CD4-positive, alpha-beta T cell (primary cell): ENCODE results near the gene IL37. TPM values are rescaled to one million over a fixed set of nuclear protein-coding genes. Genes with fewer than 3 reads are reported as not detected.

Experiments
- ATAC-seq: fragments of 200-7000 bp; cut with Tn5 transposase; one replicate; pipeline ENCODE4 v1.10.0; 2022; ENCODE audit warnings: mild to moderate bottlenecking; ENCODE audit not compliant: poor library complexity
- CTCF ChIA-PET: fragments of 350-600 bp; sonication (Branson Sonifier 250); formaldehyde crosslinking; loops from one replicate; lab custom pipeline; 2021; ENCODE audit warnings: antibody characterized with exemption, inconsistent platforms; lab: Charles Lee
- POLR2A ChIA-PET: fragments of 350-600 bp; sonication (Branson Sonifier 250); formaldehyde crosslinking; loops from one replicate; lab custom pipeline; 2021; ENCODE audit warnings: antibody characterized with exemption, inconsistent platforms; lab: Charles Lee
- DNase-seq, 14 experiments: peaks; one replicate each; pipeline ENCODE4 v3.0.0-alpha.2; 2013 to 2020; ENCODE audit warnings: mixed read lengths in 2 of 14
- H3K27ac ChIP-seq, 2 donors: one replicate each; pipeline versions ENCODE4 v1.5.1 to v1.7.0; 2013; ENCODE audit warnings: low read length in 2 of 2, low read depth in 1 of 2, mild to moderate bottlenecking in 1 of 2
- H3K27me3 ChIP-seq, 2 experiments: 1 replicate in 1 of 2; 2 replicates in 1 of 2; pipeline versions ENCODE4 v1.6.1 to v1.7.0; 2013; ENCODE audit warnings: low read length in 2 of 2, control low read depth in 1 of 2, mild to moderate bottlenecking in 1 of 2, moderate library complexity in 1 of 2; ENCODE audit not compliant: insufficient read depth in 2 of 2, control insufficient read depth in 1 of 2
- H3K36me3 ChIP-seq: one replicate; pipeline ENCODE4 v1.6.1; 2013; ENCODE audit warnings: low read length, control low read depth; ENCODE audit not compliant: insufficient read depth
- H3K4me1 ChIP-seq: one replicate; pipeline ENCODE4 v1.6.1; 2013; ENCODE audit warnings: low read length, control low read depth; ENCODE audit not compliant: insufficient read depth
- H3K4me3 ChIP-seq: one replicate; pipeline ENCODE4 v1.5.1; 2013; ENCODE audit warnings: mild to moderate bottlenecking, low read length, moderate library complexity
- H3K9me3 ChIP-seq, 2 experiments: 1 replicate in 1 of 2; 2 replicates in 1 of 2; pipeline versions ENCODE4 v1.6.1 to v1.7.0; 2013; ENCODE audit warnings: low read length in 2 of 2, mild to moderate bottlenecking in 2 of 2, control low read depth in 1 of 2, moderate library complexity in 1 of 2; ENCODE audit not compliant: control insufficient read depth in 1 of 2, insufficient read depth in 1 of 2
- H3K27ac Mint-ChIP-seq: one replicate; pipeline ENCODE4 v1.8.0; 2020; ENCODE audit warnings: mixed read lengths
- H3K27me3 Mint-ChIP-seq: one replicate; pipeline ENCODE4 v1.8.0; 2021; ENCODE audit warnings: mixed read lengths
- H3K36me3 Mint-ChIP-seq: one replicate; pipeline ENCODE4 v1.8.0; 2021; ENCODE audit warnings: low read depth, mixed read lengths
- H3K4me1 Mint-ChIP-seq: one replicate; pipeline ENCODE4 v1.8.0; 2021; ENCODE audit warnings: low read depth, mixed read lengths
- H3K4me3 Mint-ChIP-seq: one replicate; pipeline ENCODE4 v1.8.0; 2020; ENCODE audit warnings: mild to moderate bottlenecking, mixed read lengths
- H3K9me3 Mint-ChIP-seq: one replicate; pipeline ENCODE4 v1.8.0; 2020; ENCODE audit warnings: mixed read lengths
- CTCF ChIP-seq: fragments of 200-600 bp; IDR thresholded peaks from one replicate; pipeline ENCODE4 v1.8.0; 2022; ENCODE audit warnings: antibody characterized with exemption, mild to moderate bottlenecking
- intact Hi-C, 2 experiments: fragments of 100-400 bp; cut with DNase I in 1 of 2; cut with micrococcal nuclease in 1 of 2; formaldehyde crosslinking; loops; one replicate each; pipeline versions ENCODE4 v1.15.1 to v1.9.0; 2023 to 2025; cut with DNase I, micrococcal nuclease
- polyA plus RNA-seq, 2 donors: library from polyadenylated mRNA; unstranded; fragments of 120-200 nt; gene quantifications; one replicate each; pipeline ENCODE4 v1.2.1, GENCODE V29; 2013
- total RNA-seq, 174 experiments: library from RNA in 2 of 174; stranded (reverse) in 2 of 174; gene quantifications; one replicate each; pipeline ENCODE4 v1.2.3 and lab custom pipeline; 2021 to 2026

Gene IL37
- total RNA-seq (not detected), total RNA-seq (lab: John Stamatoyannopoulos, UW) (0 to 0.20 (median 0) reads per million in 172 experiments)
- not detected for polyA plus RNA-seq (2013, experiment 1 of 2)
- not detected for polyA plus RNA-seq (2013, experiment 2 of 2)

- no peak within 1 kb of the TSS for H3K4me3 Mint-ChIP-seq
- peaks cover 10% of the 10 kb centered on the region for H3K4me1 ChIP-seq
- no peaks in the 10 kb centered on the region for H3K27me3 ChIP-seq
- H3K27ac Mint-ChIP-seq = no peak within 1 kb of the TSS
- no peaks in the 10 kb centered on the region for H3K9me3 Mint-ChIP-seq
- ChIA-PET CTCF (no interaction called here), POLR2A (no interaction called here)
- no peak within 1 kb of the TSS for H3K27ac ChIP-seq
- no peaks in the 10 kb centered on the region for H3K36me3 ChIP-seq
- no peaks in the 10 kb centered on the region for H3K9me3 ChIP-seq
- DNase-seq (no peak), ATAC-seq (no peak)
- no peaks in the 10 kb centered on the region for H3K36me3 Mint-ChIP-seq
- intact Hi-C loops = no loop called here
- TF ChIP-seq CTCF = no peak
- H3K4me1 Mint-ChIP-seq = peaks cover 9% of the 10 kb centered on the region
- no peak within 1 kb of the TSS for H3K4me3 ChIP-seq
- H3K27me3 Mint-ChIP-seq = no peaks in the 10 kb centered on the region
These were observed at the start of gene IL37 for GRCh38 chr2:112910865-112911264. TSS of gene IL37 (plus strand) at chr2:112911165. CDS start at chr2:112913013, 1,848 bp downstream.

GRCh38 chr2:112864072-112864471 lies 46.9 kb upstream of the IL37 start:
- Histone ChIP-seq H3K27me3 (no peaks in the 10 kb centered on the region), H3K4me3 (no peak overlapping the region), H3K9me3 (no peaks in the 10 kb centered on the region), H3K27ac (no peak overlapping the region), H3K4me1 (no peaks in the 10 kb centered on the region), H3K36me3 (no peaks in the 10 kb centered on the region)
- no peak for TF ChIP-seq CTCF
- H3K27me3 Mint-ChIP-seq = peaks cover 11% of the 10 kb centered on the region
- POLR2A ChIA-PET = no interaction called here
- H3K27ac Mint-ChIP-seq = no peak overlapping the region
- intact Hi-C loops = no loop called here
- CTCF ChIA-PET = interaction anchor here (0.6 kb wide), 1 partner anchor 113 kb away, joined by 3 read pairs; no protein-coding TSS in a partner anchor
- no peak overlapping the region for H3K4me3 Mint-ChIP-seq
- H3K4me1 Mint-ChIP-seq = no peaks in the 10 kb centered on the region
- ATAC-seq = no peak
- peaks cover 6% of the 10 kb centered on the region for H3K9me3 Mint-ChIP-seq
- DNase-seq = no peak
- no peaks in the 10 kb centered on the region for H3K36me3 Mint-ChIP-seq

GRCh38 chr2:112866128-112866835 lies 44.7 kb upstream of the IL37 start:
- H3K4me1 Mint-ChIP-seq = no peaks in the 10 kb centered on the region
- no peak for ATAC-seq

More at GRCh38 chr2:112866128-112866835, 44.7 kb upstream of the IL37 start:
- H3K27me3 ChIP-seq = peaks cover 0 to 9% of the 10 kb centered on the region in 2 experiments
- H3K36me3 ChIP-seq = no peaks in the 10 kb centered on the region
- CTCF ChIA-PET = no interaction called here
- no peak overlapping the region for H3K27ac ChIP-seq
- POLR2A ChIA-PET = no interaction called here
- no peaks in the 10 kb centered on the region for H3K9me3 ChIP-seq
- TF ChIP-seq CTCF = no peak
- H3K36me3 Mint-ChIP-seq = no peaks in the 10 kb centered on the region
- DNase-seq = no peak
- H3K27me3 Mint-ChIP-seq = peaks cover 23% of the 10 kb centered on the region
- H3K4me1 ChIP-seq = no peaks in the 10 kb centered on the region
- H3K4me3 Mint-ChIP-seq = no peak overlapping the region
- intact Hi-C loops = no loop called here
- no peak overlapping the region for H3K27ac Mint-ChIP-seq
- H3K4me3 ChIP-seq = no peak overlapping the region
- H3K9me3 Mint-ChIP-seq = no peaks in the 10 kb centered on the region
